SK-N-SH treated with all-trans-retinoic acid at 6 μM for 48 hours (cell line): Measurements from ENCODE around the gene TBX5.

ENCODE experiments used
- ARNTL ChIP-seq: fragments of 450-650 bp; formaldehyde crosslinking; IDR thresholded peaks from 2 replicates; pipeline ENCODE4 v1.5.0; 2020; ENCODE audit warnings: low read depth, mild to moderate bottlenecking, moderate library complexity, borderline replicate concordance
- CSDC2 ChIP-seq: fragments of 250-450 bp; sonication (Bioruptor Pico); IDR thresholded peaks from 2 replicates; pipeline ENCODE4 v1.5.0; 2020; ENCODE audit warnings: mild to moderate bottlenecking, moderate library complexity
- ESRRG ChIP-seq: fragments of 250-450 bp; sonication (Bioruptor Pico); IDR thresholded peaks from 2 replicates; pipeline ENCODE4 v1.6.1; 2021; ENCODE audit warnings: mild to moderate bottlenecking
- POU6F1 ChIP-seq: fragments of 250-450 bp; sonication (Bioruptor Pico); IDR thresholded peaks from 2 replicates; pipeline ENCODE4 v1.8.0; 2021; ENCODE audit warnings: low read depth, mild to moderate bottlenecking, moderate library complexity, borderline replicate concordance
- RARB ChIP-seq: fragments of 250-450 bp; sonication (Bioruptor Pico); IDR thresholded peaks from 2 replicates; pipeline ENCODE4 v1.8.0; 2021; ENCODE audit warnings: mild to moderate bottlenecking, moderate library complexity
- TOX ChIP-seq: fragments of 250-450 bp; sonication (Bioruptor Pico); IDR thresholded peaks from 2 replicates; pipeline ENCODE4 v1.8.0; 2021; ENCODE audit warnings: mild to moderate bottlenecking, moderate library complexity, borderline replicate concordance
- ZNF565 ChIP-seq: fragments of 450-650 bp; formaldehyde crosslinking; conservative IDR thresholded peaks from 2 replicates; pipeline ENCODE4 v1.5.0; 2020; ENCODE audit warnings: low read depth, mild to moderate bottlenecking, moderate library complexity
- TF ChIP-seq, protein P1 (sequence below): fragments of 250-450 bp; sonication (Bioruptor Pico); IDR thresholded peaks from 2 replicates; pipeline ENCODE4 v1.5.0; 2020; ENCODE audit warnings: mild to moderate bottlenecking, moderate library complexity
- TF ChIP-seq, protein P2 (sequence below): fragments of 250-450 bp; sonication (Bioruptor Pico); IDR thresholded peaks from 2 replicates; pipeline ENCODE4 v1.5.1; 2021; ENCODE audit warnings: mild to moderate bottlenecking, moderate library complexity

DNA sequence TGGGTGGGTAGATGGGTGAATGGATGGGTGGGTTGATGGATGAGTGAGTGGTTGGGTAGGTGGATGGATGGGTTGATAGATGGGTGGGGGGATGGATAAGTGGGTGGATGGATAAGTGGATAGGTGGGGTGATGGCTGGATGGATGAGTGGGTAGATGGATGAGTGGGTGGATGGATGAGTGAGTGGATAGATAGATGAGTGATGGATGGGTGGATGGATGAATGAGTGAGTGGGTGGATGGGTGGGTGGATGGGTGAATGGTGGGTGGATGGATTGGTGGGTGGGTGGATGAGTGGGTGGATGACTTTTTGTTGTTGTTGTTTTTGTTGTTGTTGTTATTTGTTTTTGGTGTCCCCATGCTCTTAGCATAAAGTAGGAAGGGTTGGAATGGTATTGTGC, 45.5 kb downstream of the TBX5 start:
- no peak for TF ChIP-seq CSDC2 (CRISPR knock-in tag)
- no peak for TF ChIP-seq POU6F1
- no peak for TF ChIP-seq ESRRG
- TF ChIP-seq, protein P1, sequence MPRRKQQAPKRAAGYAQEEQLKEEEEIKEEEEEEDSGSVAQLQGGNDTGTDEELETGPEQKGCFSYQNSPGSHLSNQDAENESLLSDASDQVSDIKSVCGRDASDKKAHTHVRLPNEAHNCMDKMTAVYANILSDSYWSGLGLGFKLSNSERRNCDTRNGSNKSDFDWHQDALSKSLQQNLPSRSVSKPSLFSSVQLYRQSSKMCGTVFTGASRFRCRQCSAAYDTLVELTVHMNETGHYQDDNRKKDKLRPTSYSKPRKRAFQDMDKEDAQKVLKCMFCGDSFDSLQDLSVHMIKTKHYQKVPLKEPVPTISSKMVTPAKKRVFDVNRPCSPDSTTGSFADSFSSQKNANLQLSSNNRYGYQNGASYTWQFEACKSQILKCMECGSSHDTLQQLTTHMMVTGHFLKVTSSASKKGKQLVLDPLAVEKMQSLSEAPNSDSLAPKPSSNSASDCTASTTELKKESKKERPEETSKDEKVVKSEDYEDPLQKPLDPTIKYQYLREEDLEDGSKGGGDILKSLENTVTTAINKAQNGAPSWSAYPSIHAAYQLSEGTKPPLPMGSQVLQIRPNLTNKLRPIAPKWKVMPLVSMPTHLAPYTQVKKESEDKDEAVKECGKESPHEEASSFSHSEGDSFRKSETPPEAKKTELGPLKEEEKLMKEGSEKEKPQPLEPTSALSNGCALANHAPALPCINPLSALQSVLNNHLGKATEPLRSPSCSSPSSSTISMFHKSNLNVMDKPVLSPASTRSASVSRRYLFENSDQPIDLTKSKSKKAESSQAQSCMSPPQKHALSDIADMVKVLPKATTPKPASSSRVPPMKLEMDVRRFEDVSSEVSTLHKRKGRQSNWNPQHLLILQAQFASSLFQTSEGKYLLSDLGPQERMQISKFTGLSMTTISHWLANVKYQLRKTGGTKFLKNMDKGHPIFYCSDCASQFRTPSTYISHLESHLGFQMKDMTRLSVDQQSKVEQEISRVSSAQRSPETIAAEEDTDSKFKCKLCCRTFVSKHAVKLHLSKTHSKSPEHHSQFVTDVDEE (CRISPR knock-in tag), result no peak
- TF ChIP-seq, protein P2, sequence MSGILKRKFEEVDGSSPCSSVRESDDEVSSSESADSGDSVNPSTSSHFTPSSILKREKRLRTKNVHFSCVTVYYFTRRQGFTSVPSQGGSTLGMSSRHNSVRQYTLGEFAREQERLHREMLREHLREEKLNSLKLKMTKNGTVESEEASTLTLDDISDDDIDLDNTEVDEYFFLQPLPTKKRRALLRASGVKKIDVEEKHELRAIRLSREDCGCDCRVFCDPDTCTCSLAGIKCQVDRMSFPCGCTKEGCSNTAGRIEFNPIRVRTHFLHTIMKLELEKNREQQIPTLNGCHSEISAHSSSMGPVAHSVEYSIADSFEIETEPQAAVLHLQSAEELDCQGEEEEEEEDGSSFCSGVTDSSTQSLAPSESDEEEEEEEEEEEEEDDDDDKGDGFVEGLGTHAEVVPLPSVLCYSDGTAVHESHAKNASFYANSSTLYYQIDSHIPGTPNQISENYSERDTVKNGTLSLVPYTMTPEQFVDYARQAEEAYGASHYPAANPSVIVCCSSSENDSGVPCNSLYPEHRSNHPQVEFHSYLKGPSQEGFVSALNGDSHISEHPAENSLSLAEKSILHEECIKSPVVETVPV, result no peak
- TF ChIP-seq RARB, result no peak
- no peak for TF ChIP-seq ARNTL (CRISPR knock-in tag)
- no peak for TF ChIP-seq ZNF565 (CRISPR knock-in tag)
- no peak for TF ChIP-seq TOX
